ENCODE results near the gene RABGAP1. TPM values are rescaled to one million over a fixed set of nuclear protein-coding genes. Genes with fewer than 3 reads are reported as not detected.

RABGAP1 gene
- total RNA-seq, 1 experiment from 2014 or later = 64.0 TPM

- ChIA-PET CTCF (no interaction called here), POLR2A (ENCODE audit: low non-redundant PET) (no interaction called here)
- Histone ChIP-seq H3K27ac (ENCODE audit: low read depth, low read length, poor library complexity, severe bottlenecking) (no peak overlapping the region), H3K9me3 (ENCODE audit: low read depth, low read length, poor library complexity, severe bottlenecking) (no peaks in the 10 kb centered on the region), H3K36me3 (ENCODE audit: insufficient read depth, low read length, poor library complexity, severe bottlenecking) (no peaks in the 10 kb centered on the region), H3K4me3 (ENCODE audit: low read depth, low read length, poor library complexity, severe bottlenecking) (no peak overlapping the region), H3K4me1 (ENCODE audit: insufficient read depth, low read length, poor library complexity, severe bottlenecking) (peaks cover 34% of the 10 kb centered on the region), H3K27me3 (replicated peaks; ENCODE audit: insufficient read depth, low read depth, low read length, poor library complexity) (no peaks in the 10 kb centered on the region)
- BruUV-seq (replicated peaks) = no TSS peak
- no peak for DNase-seq (ENCODE audit: low spot score)
- TF ChIP-seq EZH2 (IDR thresholded peaks at IDR 0.05; ENCODE audit: borderline replicate concordance, low read depth, low read length, poor library complexity, severe bottlenecking) (no peak), CTCF (conservative IDR thresholded peaks at IDR 0.05; ENCODE audit: low read depth, low read length) (no peak)
- intact Hi-C loops (cut with micrococcal nuclease; ENCODE audit: unreplicated experiment) = no loop called here
These were observed 9.4 kb downstream of the RABGAP1 start for GRCh38 chr9:122950263-122950662.

- no TSS peak for BruUV-seq (replicated peaks)
- H3K27me3 ChIP-seq (replicated peaks; ENCODE audit: insufficient read depth, low read depth, low read length, poor library complexity) = no peaks in the 10 kb centered on the region
- TF ChIP-seq EZH2 (IDR thresholded peaks at IDR 0.05; ENCODE audit: borderline replicate concordance, low read depth, low read length, poor library complexity, severe bottlenecking) (no peak), CTCF (conservative IDR thresholded peaks at IDR 0.05; ENCODE audit: low read depth, low read length) (no peak)
- intact Hi-C loops (cut with micrococcal nuclease; ENCODE audit: unreplicated experiment) = no loop called here
- ChIA-PET CTCF (no interaction called here), POLR2A (ENCODE audit: low non-redundant PET) (no interaction called here)
- H3K4me1 ChIP-seq (ENCODE audit: insufficient read depth, low read length, poor library complexity, severe bottlenecking) = peaks cover 26% of the 10 kb centered on the region
- H3K27ac ChIP-seq (ENCODE audit: low read depth, low read length, poor library complexity, severe bottlenecking) = no peak overlapping the region
- no peaks in the 10 kb centered on the region for H3K9me3 ChIP-seq (ENCODE audit: low read depth, low read length, poor library complexity, severe bottlenecking)
- no peak for DNase-seq (ENCODE audit: low spot score)
- no peaks in the 10 kb centered on the region for H3K36me3 ChIP-seq (ENCODE audit: insufficient read depth, low read length, poor library complexity, severe bottlenecking)
- H3K4me3 ChIP-seq (ENCODE audit: low read depth, low read length, poor library complexity, severe bottlenecking) = no peak overlapping the region
These were observed 10.2 kb downstream of the RABGAP1 start for GRCh38 chr9:122951056-122951455.

- Histone ChIP-seq H3K27me3 (replicated peaks; ENCODE audit: insufficient read depth, low read depth, low read length, poor library complexity) (no peaks in the 10 kb centered on the region), H3K27ac (ENCODE audit: low read depth, low read length, poor library complexity, severe bottlenecking) (no peak overlapping the region), H3K4me3 (ENCODE audit: low read depth, low read length, poor library complexity, severe bottlenecking) (no peak overlapping the region), H3K4me1 (ENCODE audit: insufficient read depth, low read length, poor library complexity, severe bottlenecking) (peaks cover 5% of the 10 kb centered on the region), H3K9me3 (ENCODE audit: low read depth, low read length, poor library complexity, severe bottlenecking) (no peaks in the 10 kb centered on the region), H3K36me3 (ENCODE audit: insufficient read depth, low read length, poor library complexity, severe bottlenecking) (peaks cover 6% of the 10 kb centered on the region)
- intact Hi-C loops (cut with micrococcal nuclease; ENCODE audit: unreplicated experiment) = no loop called here
- ChIA-PET POLR2A (ENCODE audit: low non-redundant PET) (no interaction called here), CTCF (no interaction called here)
- no TSS peak for BruUV-seq (replicated peaks)
- no peak for DNase-seq (ENCODE audit: low spot score)
- no peak for TF ChIP-seq CTCF (conservative IDR thresholded peaks at IDR 0.05; ENCODE audit: low read depth, low read length)
- no peak for TF ChIP-seq EZH2 (IDR thresholded peaks at IDR 0.05; ENCODE audit: borderline replicate concordance, low read depth, low read length, poor library complexity, severe bottlenecking)
These were observed 13.5 kb downstream of the RABGAP1 start for GRCh38 chr9:122954253-122954691.

Measured in A673 (cell line).